Measurements from ENCODE around the gene ZNF611.
A peak's percentile ranks its signal among the peaks of the same experiment; 100 is the strongest.
"Not testable (repeated sequence)": the region's sequence is repeated elsewhere in the genome, so short reads cannot be mapped to it uniquely, and the experiment has no call there.

ZNF611 gene

DNA sequence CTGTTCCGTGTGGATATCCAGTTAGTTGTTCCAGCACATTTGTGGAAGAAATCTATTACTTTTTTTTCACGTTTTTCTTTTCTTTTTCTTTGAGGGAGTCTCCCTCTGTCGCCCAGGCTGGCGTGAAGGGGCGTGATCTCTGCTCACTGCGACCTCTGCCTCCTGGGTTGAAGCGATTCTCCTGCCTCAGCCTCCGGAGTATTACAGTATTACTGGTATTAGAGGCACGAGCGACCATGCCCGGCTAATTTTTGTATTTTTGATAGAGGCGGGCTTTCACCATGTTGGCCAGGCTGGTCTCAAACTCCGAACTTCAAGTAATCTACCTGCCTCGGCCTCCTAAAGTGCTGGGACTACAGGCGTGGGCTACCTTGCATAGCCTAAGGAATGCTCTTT, 43.6 kb downstream of the ZNF611 start:
- Mint-ChIP-seq H3K4me1 (peaks cover 51% of the 10 kb centered on the region), H3K4me3 (peak overlapping the region; percentile 94), H3K36me3 (ENCODE audit: low read depth) (peaks cover 15% of the 10 kb centered on the region), H3K27me3 (ENCODE audit: low read depth, poor library complexity) (no peaks in the 10 kb centered on the region), H3K9me3 (peaks cover 26% of the 10 kb centered on the region), H3K27ac (peak overlapping the region; percentile 92)
- no peak for DNase-seq
- TF ChIP-seq, protein P1, sequence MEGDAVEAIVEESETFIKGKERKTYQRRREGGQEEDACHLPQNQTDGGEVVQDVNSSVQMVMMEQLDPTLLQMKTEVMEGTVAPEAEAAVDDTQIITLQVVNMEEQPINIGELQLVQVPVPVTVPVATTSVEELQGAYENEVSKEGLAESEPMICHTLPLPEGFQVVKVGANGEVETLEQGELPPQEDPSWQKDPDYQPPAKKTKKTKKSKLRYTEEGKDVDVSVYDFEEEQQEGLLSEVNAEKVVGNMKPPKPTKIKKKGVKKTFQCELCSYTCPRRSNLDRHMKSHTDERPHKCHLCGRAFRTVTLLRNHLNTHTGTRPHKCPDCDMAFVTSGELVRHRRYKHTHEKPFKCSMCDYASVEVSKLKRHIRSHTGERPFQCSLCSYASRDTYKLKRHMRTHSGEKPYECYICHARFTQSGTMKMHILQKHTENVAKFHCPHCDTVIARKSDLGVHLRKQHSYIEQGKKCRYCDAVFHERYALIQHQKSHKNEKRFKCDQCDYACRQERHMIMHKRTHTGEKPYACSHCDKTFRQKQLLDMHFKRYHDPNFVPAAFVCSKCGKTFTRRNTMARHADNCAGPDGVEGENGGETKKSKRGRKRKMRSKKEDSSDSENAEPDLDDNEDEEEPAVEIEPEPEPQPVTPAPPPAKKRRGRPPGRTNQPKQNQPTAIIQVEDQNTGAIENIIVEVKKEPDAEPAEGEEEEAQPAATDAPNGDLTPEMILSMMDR (IDR thresholded peaks at IDR 0.05): no peak

DNA sequence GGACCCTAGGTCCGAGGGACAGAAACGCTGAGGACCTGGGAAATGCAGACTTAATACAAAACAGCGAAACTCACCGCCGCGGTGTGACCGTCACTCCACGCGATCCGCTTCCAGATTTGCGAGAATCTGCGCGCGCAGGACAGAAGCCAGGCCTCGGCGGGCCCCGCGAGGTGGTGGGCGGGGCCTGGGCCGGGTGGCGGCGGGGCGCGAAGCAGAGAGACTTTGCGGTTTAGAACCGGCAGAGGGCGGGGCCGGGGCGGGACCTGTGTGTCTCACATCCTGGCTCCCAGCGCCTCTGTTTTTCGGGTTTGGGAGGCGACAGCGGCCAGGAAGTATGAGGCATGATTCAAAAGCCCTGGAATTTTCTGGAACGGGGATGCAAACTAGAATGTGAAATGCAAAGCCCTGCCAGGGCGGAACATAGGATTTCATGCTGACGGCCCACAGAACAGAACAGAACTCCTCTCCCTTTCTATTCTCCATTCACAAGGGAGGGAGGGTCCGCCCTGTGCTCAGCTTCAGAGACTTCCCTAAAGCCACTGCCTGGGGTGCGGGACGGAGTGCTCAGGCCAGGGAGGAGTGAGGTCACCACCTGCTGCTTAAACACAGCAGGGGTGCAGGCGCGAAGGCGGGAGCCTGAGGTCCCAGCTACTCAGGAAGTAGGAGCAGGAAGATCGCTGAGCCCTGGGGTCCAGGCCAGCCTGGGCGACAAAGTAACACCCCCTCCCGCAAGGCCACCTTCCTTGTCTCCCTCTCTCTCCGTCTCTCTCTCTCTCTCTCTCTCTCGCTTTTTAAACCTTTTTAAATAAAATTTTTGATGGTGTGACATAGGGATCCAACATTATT, 44.3 kb downstream of the ZNF611 start:
- Mint-ChIP-seq H3K36me3 (ENCODE audit: low read depth) (peaks cover 15% of the 10 kb centered on the region), H3K27me3 (ENCODE audit: low read depth, poor library complexity) (no peaks in the 10 kb centered on the region), H3K27ac (peak overlapping the region; percentile 93), H3K9me3 (peaks cover 26% of the 10 kb centered on the region), H3K4me3 (peak overlapping the region; percentile 94), H3K4me1 (peaks cover 48% of the 10 kb centered on the region)
- peak; percentile 97 for DNase-seq
- TF ChIP-seq, protein P1 (IDR thresholded peaks at IDR 0.05): peak; percentile 38

DNA sequence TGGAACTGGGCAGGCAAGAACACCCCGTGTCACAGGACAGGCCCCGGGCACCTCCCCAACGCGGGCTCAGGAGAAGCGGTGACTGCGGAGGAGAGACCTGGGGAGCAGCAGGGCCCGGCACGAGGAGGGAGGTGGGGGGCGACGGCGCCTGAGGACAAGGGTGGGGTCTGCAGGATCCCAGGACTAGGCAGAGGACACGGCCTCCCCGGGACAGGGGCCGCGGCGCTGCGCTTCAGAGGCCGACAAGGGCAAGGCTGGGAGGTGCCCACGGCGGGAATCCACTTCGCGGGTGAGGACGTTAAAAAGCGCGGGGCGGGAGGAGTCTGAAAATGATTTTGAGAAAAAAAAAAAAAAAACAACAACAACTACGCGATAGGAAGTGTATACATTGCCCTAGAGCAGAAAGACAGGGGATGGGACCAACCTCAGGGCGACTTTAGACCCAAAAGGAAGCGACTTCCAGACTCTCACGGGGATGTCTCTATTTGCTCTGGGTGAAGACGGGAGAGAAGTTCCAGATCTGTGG, 44.9 kb downstream of the ZNF611 start:
- TF ChIP-seq, protein P1 (IDR thresholded peaks at IDR 0.05): no peak
- Mint-ChIP-seq H3K27ac (peak overlapping the region; percentile 93), H3K36me3 (ENCODE audit: low read depth) (peaks cover 21% of the 10 kb centered on the region), H3K27me3 (ENCODE audit: low read depth, poor library complexity) (no peaks in the 10 kb centered on the region), H3K4me1 (peaks cover 54% of the 10 kb centered on the region), H3K4me3 (peak overlapping the region; percentile 94), H3K9me3 (peaks cover 22% of the 10 kb centered on the region)
- peak; percentile 58 for DNase-seq

DNA sequence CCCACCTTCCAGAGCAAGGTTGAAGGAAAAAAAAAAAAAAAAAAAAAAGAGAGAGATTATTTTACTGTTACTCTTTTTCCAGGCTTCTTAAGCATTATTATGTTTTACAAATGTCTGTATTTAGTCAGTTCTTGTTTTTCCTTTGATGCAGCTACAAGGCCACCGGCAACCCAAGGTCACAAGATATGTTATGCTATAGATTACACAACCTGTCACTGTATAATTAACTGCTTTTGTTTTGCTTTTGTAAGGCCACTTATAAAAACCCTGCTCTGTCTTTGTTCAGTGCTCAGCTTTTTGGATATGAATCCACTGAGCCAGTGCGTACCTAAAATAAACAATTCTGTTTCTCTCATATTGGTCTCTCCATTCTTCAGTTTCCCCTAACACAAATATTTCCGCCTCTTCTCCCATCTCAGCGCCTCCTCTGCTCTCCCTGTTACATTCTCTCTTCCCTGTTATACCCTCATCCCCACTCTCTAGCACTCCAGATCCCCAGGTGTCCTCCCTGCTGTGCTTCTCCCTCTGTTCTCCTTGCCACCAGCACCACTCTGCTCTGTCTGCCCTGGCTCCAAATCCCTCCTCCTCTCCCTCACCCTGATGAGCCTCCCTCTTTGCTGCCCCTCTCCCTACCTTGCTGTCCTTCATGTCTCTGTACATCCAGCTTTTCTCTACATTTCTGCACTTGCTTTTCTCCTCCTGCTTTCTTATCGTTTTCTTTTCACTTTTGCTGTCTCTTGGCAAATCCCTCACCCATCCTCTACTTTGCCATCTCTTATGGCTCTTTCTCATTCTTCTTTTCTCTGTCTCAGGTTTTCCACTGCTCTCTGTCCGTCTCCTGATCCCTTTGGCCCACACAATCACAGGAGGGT, 45.7 kb downstream of the ZNF611 start:
- DNase-seq; H3K27me3 Mint-ChIP-seq (ENCODE audit: low read depth, poor library complexity): not testable (repeated sequence)
- Mint-ChIP-seq H3K36me3 (ENCODE audit: low read depth) (peaks cover 25% of the 10 kb centered on the region), H3K27ac (peak overlapping the region; percentile 87), H3K4me1 (peaks cover 58% of the 10 kb centered on the region), H3K9me3 (peaks cover 20% of the 10 kb centered on the region), H3K4me3 (peak overlapping the region; percentile 94)

DNA sequence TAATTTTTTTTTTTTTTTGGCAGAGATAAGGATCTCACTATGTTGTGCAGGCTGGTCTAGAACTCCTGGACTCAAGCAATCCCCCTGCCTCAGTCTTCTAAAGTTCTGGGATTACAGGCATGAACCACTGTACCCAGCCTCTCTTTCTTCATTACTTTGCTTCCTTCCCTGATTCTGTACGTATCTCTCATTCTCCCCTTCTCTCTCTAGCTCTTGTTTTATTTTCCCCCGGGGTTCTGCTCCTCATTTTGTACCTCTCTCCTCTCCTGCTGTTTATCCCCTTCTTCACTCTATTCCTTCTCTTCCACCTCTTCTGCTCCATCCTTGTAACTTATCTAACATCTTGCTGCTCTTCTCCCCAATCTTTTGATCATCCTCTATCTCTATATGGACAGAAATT, 46.5 kb downstream of the ZNF611 start:
- peaks cover 17% of the 10 kb centered on the region for H3K9me3 Mint-ChIP-seq
- H3K27ac Mint-ChIP-seq: no peak overlapping the region
- peak overlapping the region; percentile 94 for H3K4me3 Mint-ChIP-seq
- peaks cover 28% of the 10 kb centered on the region for H3K36me3 Mint-ChIP-seq (ENCODE audit: low read depth)
- peaks cover 58% of the 10 kb centered on the region for H3K4me1 Mint-ChIP-seq
- TF ChIP-seq, protein P1 (IDR thresholded peaks at IDR 0.05): no peak
- DNase-seq: no peak
- H3K27me3 Mint-ChIP-seq (ENCODE audit: low read depth, poor library complexity): peaks cover 5% of the 10 kb centered on the region

DNA sequence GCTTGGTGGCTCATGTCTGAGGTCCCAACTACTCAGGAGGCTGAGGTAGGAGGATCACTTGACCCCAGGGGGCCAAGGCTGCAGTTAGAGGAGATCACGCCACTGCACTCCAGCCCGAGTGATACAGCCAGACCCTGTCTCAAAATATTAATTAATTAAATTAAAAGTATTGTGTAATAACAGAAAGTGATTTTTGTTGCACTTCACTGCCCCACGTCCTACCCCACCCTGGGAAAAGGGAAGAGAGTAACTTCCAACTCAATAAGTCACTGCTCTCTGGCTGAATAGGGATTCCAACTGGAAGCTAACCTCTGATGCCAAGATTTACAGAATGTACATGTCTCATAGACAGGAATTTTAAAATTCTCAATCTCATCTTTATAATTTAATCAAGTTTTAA, 47.2 kb downstream of the ZNF611 start:
- Mint-ChIP-seq H3K9me3 (peaks cover 18% of the 10 kb centered on the region), H3K27me3 (ENCODE audit: low read depth, poor library complexity) (peaks cover 5% of the 10 kb centered on the region), H3K4me3 (no peak overlapping the region), H3K27ac (no peak overlapping the region), H3K4me1 (peaks cover 55% of the 10 kb centered on the region), H3K36me3 (ENCODE audit: low read depth) (peaks cover 35% of the 10 kb centered on the region)
- TF ChIP-seq, protein P1 (IDR thresholded peaks at IDR 0.05): no peak
- no peak for DNase-seq

Data from nephron progenitor cell (in vitro differentiated cells).